SK-N-SH treated with all-trans-retinoic acid at 6 μM for 48 hours (cell line): ENCODE data around the gene SUPT3H.
A peak's percentile ranks its signal among the peaks of the same experiment; 100 is the strongest.

ENCODE experiments used
- ATAC-seq: fragments of 200-7000 bp; cut with Tn5 transposase; 3 replicates; pipeline ENCODE4 v1.9.1; 2020; ENCODE audit warnings: mild to moderate bottlenecking, moderate library complexity
- ARNTL ChIP-seq: fragments of 450-650 bp; formaldehyde crosslinking; IDR thresholded peaks from 2 replicates; pipeline ENCODE4 v1.5.0; 2020; ENCODE audit warnings: low read depth, mild to moderate bottlenecking, moderate library complexity, borderline replicate concordance
- BACH2 ChIP-seq: fragments of 250-450 bp; sonication (Bioruptor Pico); IDR thresholded peaks from 2 replicates; pipeline ENCODE4 v1.9.0; 2021; ENCODE audit warnings: mild to moderate bottlenecking, borderline replicate concordance
- CSDC2 ChIP-seq: fragments of 250-450 bp; sonication (Bioruptor Pico); IDR thresholded peaks from 2 replicates; pipeline ENCODE4 v1.5.0; 2020; ENCODE audit warnings: mild to moderate bottlenecking, moderate library complexity
- ESRRG ChIP-seq: fragments of 250-450 bp; sonication (Bioruptor Pico); IDR thresholded peaks from 2 replicates; pipeline ENCODE4 v1.6.1; 2021; ENCODE audit warnings: mild to moderate bottlenecking
- GLIS3 ChIP-seq: fragments of 250-450 bp; sonication (Bioruptor Pico); IDR thresholded peaks from 2 replicates; pipeline ENCODE4 v1.5.0; 2020; ENCODE audit warnings: mild to moderate bottlenecking, moderate library complexity
- PPARA ChIP-seq: fragments of 250-450 bp; sonication (Bioruptor Pico); IDR thresholded peaks from 2 replicates; pipeline ENCODE4 v1.5.0; 2020; ENCODE audit warnings: mild to moderate bottlenecking, borderline replicate concordance
- RARB ChIP-seq: fragments of 250-450 bp; sonication (Bioruptor Pico); IDR thresholded peaks from 2 replicates; pipeline ENCODE4 v1.8.0; 2021; ENCODE audit warnings: mild to moderate bottlenecking, moderate library complexity
- SNAI2 ChIP-seq: fragments of 250-450 bp; sonication (Bioruptor Pico); IDR thresholded peaks from 2 replicates; pipeline ENCODE4 v1.5.0; 2020; ENCODE audit warnings: mild to moderate bottlenecking, moderate library complexity
- TCF4 ChIP-seq: fragments of 250-450 bp; sonication (Bioruptor Pico); IDR thresholded peaks from 2 replicates; pipeline ENCODE4 v1.8.0; 2021; ENCODE audit warnings: mild to moderate bottlenecking, moderate library complexity, borderline replicate concordance
- TOX ChIP-seq: fragments of 250-450 bp; sonication (Bioruptor Pico); IDR thresholded peaks from 2 replicates; pipeline ENCODE4 v1.8.0; 2021; ENCODE audit warnings: mild to moderate bottlenecking, moderate library complexity, borderline replicate concordance
- ZC3H10 ChIP-seq: fragments of 250-450 bp; sonication (Bioruptor Pico); IDR thresholded peaks from 2 replicates; pipeline ENCODE4 v1.5.1; 2021; ENCODE audit warnings: mild to moderate bottlenecking, moderate library complexity
- ZFP3 ChIP-seq: fragments of 250-450 bp; sonication (Bioruptor Pico); IDR thresholded peaks from 2 replicates; pipeline ENCODE4 v1.5.0; 2020; ENCODE audit warnings: mild to moderate bottlenecking, moderate library complexity
- ZFP30 ChIP-seq: fragments of 450-650 bp; formaldehyde crosslinking; IDR thresholded peaks from 2 replicates; pipeline ENCODE4 v1.5.0; 2022; ENCODE audit warnings: mild to moderate bottlenecking, moderate library complexity
- ZNF565 ChIP-seq: fragments of 450-650 bp; formaldehyde crosslinking; conservative IDR thresholded peaks from 2 replicates; pipeline ENCODE4 v1.5.0; 2020; ENCODE audit warnings: low read depth, mild to moderate bottlenecking, moderate library complexity
- ZNF70 ChIP-seq: fragments of 450-650 bp; formaldehyde crosslinking; IDR thresholded peaks from 2 replicates; pipeline ENCODE4 v1.5.0; 2020; ENCODE audit warnings: mild to moderate bottlenecking, moderate library complexity
- ZNF8 ChIP-seq: fragments of 450-650 bp; formaldehyde crosslinking; IDR thresholded peaks from 2 replicates; pipeline ENCODE4 v1.5.0; 2020; ENCODE audit warnings: mild to moderate bottlenecking, moderate library complexity
- TF ChIP-seq, protein P1 (sequence below): fragments of 250-450 bp; sonication (Bioruptor Pico); IDR thresholded peaks from 2 replicates; pipeline ENCODE4 v1.8.0; 2021; ENCODE audit warnings: low read depth, mild to moderate bottlenecking, moderate library complexity, borderline replicate concordance
- TF ChIP-seq, protein P2 (sequence below): fragments of 250-450 bp; sonication (Bioruptor Pico); IDR thresholded peaks from 2 replicates; pipeline ENCODE4 v1.5.1; 2021; ENCODE audit warnings: mild to moderate bottlenecking, moderate library complexity
- TF ChIP-seq, protein P3 (sequence below): fragments of 250-450 bp; sonication (Bioruptor Pico); IDR thresholded peaks from 2 replicates; pipeline ENCODE4 v1.5.1; 2020; ENCODE audit warnings: low read depth, mild to moderate bottlenecking, moderate library complexity
- TF ChIP-seq, protein P4 (sequence below): fragments of 250-450 bp; sonication (Bioruptor Pico); IDR thresholded peaks from 2 replicates; pipeline ENCODE4 v1.5.0; 2020; ENCODE audit warnings: mild to moderate bottlenecking, moderate library complexity
- TF ChIP-seq, protein P5 (sequence below): fragments of 250-450 bp; sonication (Bioruptor Pico); IDR thresholded peaks from 2 replicates; pipeline ENCODE4 v1.8.0; 2020; ENCODE audit warnings: mild to moderate bottlenecking, moderate library complexity, borderline replicate concordance

The SUPT3H gene

DNA sequence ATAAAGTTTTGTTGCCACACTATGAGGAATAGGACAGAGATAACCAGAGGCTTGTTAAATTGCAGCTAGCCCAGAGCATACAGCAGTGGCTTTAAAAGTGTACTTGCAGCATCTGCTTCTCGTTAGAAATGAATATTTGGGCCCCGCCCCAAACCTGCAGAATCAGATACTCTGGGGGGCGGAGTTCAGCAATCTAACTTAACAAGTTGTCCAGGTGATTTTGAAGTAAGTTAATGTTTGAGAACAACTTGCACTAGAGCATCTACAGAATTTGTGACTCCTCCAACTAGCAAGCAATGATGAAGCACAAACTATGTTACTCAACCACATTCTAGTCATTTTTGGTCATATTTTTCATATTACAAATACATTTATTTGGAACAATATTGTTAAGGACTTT, 10.6 kb upstream of the SUPT3H start (continued):
- TF ChIP-seq ARNTL (CRISPR knock-in tag) (no peak), ZC3H10 (CRISPR knock-in tag) (no peak), PPARA (CRISPR knock-in tag) (no peak), TCF4 (no peak), CSDC2 (CRISPR knock-in tag) (no peak), ZFP3 (CRISPR knock-in tag) (no peak)
- TF ChIP-seq, protein P1, sequence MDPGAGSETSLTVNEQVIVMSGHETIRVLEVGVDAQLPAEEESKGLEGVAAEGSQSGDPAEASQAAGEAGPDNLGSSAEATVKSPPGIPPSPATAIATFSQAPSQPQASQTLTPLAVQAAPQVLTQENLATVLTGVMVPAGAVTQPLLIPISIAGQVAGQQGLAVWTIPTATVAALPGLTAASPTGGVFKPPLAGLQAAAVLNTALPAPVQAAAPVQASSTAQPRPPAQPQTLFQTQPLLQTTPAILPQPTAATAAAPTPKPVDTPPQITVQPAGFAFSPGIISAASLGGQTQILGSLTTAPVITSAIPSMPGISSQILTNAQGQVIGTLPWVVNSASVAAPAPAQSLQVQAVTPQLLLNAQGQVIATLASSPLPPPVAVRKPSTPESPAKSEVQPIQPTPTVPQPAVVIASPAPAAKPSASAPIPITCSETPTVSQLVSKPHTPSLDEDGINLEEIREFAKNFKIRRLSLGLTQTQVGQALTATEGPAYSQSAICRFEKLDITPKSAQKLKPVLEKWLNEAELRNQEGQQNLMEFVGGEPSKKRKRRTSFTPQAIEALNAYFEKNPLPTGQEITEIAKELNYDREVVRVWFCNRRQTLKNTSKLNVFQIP: no peak
- TF ChIP-seq, all 23 proteins: peak for 0

DNA sequence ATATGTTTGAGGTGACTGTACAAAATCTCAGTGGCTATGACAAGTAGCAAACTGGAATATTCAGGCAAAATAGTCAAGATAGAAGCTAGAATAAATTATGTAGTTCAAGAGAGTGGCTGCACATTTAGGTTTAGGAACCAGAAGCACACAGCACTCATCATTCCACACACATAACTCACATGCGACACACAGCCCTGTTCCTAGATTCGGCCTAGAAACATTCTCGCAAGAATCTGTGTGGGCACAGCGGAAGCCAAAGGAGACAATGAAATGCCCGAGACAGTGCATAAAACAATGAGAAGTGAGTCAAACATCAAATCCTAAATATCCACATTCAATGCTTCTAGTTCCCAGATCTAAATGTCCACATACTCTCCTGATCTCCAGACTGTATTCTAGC, 9.5 kb upstream of the SUPT3H start:
- TF ChIP-seq, protein P1: no peak
- TF ChIP-seq, protein P2, sequence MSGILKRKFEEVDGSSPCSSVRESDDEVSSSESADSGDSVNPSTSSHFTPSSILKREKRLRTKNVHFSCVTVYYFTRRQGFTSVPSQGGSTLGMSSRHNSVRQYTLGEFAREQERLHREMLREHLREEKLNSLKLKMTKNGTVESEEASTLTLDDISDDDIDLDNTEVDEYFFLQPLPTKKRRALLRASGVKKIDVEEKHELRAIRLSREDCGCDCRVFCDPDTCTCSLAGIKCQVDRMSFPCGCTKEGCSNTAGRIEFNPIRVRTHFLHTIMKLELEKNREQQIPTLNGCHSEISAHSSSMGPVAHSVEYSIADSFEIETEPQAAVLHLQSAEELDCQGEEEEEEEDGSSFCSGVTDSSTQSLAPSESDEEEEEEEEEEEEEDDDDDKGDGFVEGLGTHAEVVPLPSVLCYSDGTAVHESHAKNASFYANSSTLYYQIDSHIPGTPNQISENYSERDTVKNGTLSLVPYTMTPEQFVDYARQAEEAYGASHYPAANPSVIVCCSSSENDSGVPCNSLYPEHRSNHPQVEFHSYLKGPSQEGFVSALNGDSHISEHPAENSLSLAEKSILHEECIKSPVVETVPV (CRISPR knock-in tag): no peak
- TF ChIP-seq ZNF70 (CRISPR knock-in tag): no peak
- no peak for TF ChIP-seq ZFP30 (CRISPR knock-in tag)
- no peak for TF ChIP-seq TCF4
- no peak for TF ChIP-seq ZFP3 (CRISPR knock-in tag)
- TF ChIP-seq, protein P3, sequence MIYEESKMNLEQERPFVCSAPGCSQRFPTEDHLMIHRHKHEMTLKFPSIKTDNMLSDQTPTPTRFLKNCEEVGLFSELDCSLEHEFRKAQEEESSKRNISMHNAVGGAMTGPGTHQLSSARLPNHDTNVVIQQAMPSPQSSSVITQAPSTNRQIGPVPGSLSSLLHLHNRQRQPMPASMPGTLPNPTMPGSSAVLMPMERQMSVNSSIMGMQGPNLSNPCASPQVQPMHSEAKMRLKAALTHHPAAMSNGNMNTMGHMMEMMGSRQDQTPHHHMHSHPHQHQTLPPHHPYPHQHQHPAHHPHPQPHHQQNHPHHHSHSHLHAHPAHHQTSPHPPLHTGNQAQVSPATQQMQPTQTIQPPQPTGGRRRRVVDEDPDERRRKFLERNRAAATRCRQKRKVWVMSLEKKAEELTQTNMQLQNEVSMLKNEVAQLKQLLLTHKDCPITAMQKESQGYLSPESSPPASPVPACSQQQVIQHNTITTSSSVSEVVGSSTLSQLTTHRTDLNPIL: no peak
- TF ChIP-seq, protein P4, sequence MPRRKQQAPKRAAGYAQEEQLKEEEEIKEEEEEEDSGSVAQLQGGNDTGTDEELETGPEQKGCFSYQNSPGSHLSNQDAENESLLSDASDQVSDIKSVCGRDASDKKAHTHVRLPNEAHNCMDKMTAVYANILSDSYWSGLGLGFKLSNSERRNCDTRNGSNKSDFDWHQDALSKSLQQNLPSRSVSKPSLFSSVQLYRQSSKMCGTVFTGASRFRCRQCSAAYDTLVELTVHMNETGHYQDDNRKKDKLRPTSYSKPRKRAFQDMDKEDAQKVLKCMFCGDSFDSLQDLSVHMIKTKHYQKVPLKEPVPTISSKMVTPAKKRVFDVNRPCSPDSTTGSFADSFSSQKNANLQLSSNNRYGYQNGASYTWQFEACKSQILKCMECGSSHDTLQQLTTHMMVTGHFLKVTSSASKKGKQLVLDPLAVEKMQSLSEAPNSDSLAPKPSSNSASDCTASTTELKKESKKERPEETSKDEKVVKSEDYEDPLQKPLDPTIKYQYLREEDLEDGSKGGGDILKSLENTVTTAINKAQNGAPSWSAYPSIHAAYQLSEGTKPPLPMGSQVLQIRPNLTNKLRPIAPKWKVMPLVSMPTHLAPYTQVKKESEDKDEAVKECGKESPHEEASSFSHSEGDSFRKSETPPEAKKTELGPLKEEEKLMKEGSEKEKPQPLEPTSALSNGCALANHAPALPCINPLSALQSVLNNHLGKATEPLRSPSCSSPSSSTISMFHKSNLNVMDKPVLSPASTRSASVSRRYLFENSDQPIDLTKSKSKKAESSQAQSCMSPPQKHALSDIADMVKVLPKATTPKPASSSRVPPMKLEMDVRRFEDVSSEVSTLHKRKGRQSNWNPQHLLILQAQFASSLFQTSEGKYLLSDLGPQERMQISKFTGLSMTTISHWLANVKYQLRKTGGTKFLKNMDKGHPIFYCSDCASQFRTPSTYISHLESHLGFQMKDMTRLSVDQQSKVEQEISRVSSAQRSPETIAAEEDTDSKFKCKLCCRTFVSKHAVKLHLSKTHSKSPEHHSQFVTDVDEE: no peak
- no peak for TF ChIP-seq TOX (CRISPR knock-in tag)
- no peak for TF ChIP-seq ZNF565 (CRISPR knock-in tag)
- TF ChIP-seq RARB: no peak
- no peak for TF ChIP-seq ZC3H10 (CRISPR knock-in tag)
- TF ChIP-seq PPARA (CRISPR knock-in tag): no peak
- TF ChIP-seq, protein P5, sequence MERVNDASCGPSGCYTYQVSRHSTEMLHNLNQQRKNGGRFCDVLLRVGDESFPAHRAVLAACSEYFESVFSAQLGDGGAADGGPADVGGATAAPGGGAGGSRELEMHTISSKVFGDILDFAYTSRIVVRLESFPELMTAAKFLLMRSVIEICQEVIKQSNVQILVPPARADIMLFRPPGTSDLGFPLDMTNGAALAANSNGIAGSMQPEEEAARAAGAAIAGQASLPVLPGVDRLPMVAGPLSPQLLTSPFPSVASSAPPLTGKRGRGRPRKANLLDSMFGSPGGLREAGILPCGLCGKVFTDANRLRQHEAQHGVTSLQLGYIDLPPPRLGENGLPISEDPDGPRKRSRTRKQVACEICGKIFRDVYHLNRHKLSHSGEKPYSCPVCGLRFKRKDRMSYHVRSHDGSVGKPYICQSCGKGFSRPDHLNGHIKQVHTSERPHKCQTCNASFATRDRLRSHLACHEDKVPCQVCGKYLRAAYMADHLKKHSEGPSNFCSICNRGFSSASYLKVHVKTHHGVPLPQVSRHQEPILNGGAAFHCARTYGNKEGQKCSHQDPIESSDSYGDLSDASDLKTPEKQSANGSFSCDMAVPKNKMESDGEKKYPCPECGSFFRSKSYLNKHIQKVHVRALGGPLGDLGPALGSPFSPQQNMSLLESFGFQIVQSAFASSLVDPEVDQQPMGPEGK (CRISPR knock-in tag): no peak
- no peak for TF ChIP-seq ARNTL (CRISPR knock-in tag)
- TF ChIP-seq CSDC2 (CRISPR knock-in tag): no peak
- no peak for TF ChIP-seq ESRRG (CRISPR knock-in tag)
- no peak for TF ChIP-seq SNAI2 (CRISPR knock-in tag)
- peak; percentile 44; the same call in 2 of the 3 replicates for ATAC-seq

DNA sequence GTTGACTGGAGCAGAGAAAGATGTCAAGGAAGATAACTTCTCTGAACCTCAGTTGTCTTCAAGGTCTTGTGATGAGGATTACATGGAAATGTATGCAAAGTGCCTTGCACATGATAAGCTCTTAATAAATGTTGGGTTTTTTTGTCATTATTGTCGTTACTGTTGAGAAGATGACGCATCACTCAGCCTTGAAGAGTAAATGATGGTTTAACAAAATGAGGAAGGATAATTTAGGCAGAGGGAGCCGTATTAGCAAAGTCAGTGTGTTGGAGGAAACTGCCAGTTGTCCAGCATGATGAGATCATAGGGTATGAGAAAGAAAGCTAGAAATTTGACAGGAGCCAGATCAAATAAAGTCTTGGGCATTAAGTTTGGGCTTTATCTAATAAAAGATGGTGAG, 8.8 kb upstream of the SUPT3H start:
- TF ChIP-seq BACH2 (CRISPR knock-in tag): no peak
- TF ChIP-seq SNAI2 (CRISPR knock-in tag): no peak
- TF ChIP-seq ZNF8 (CRISPR knock-in tag): no peak
- TF ChIP-seq, protein P1: no peak
- no peak for TF ChIP-seq RARB
- TF ChIP-seq, protein P5 (CRISPR knock-in tag): no peak
- no peak for TF ChIP-seq GLIS3 (CRISPR knock-in tag)
- TF ChIP-seq ZC3H10 (CRISPR knock-in tag): no peak
- no peak for TF ChIP-seq TCF4
- no peak for TF ChIP-seq ZFP3 (CRISPR knock-in tag)
- TF ChIP-seq ZNF70 (CRISPR knock-in tag): no peak
- ATAC-seq: no peak
